ENCODE results near the gene LRRTM2. TPM values are rescaled to one million over a fixed set of nuclear protein-coding genes. Genes with fewer than 3 reads are reported as not detected.

The LRRTM2 gene
- total RNA-seq, 4 donors from 2014 or later: 0.05 to 0.49 (median 0.24) TPM

GRCh38 chr5:138914338-138914737, 39.2 kb upstream of the LRRTM2 start:
- no peak overlapping the region for H3K27ac ChIP-seq
- TF ChIP-seq POLR2A (IDR thresholded peaks at IDR 0.05): no peak
- TF ChIP-seq CTCF (IDR thresholded peaks at IDR 0.05 in 4 of 5, conservative IDR thresholded peaks at IDR 0.05 in 1 of 5): no peak
- in situ Hi-C loops (cut with MboI; ENCODE audit: low sequenced_read_pairs in 4 of 4): no loop called here

DNA sequence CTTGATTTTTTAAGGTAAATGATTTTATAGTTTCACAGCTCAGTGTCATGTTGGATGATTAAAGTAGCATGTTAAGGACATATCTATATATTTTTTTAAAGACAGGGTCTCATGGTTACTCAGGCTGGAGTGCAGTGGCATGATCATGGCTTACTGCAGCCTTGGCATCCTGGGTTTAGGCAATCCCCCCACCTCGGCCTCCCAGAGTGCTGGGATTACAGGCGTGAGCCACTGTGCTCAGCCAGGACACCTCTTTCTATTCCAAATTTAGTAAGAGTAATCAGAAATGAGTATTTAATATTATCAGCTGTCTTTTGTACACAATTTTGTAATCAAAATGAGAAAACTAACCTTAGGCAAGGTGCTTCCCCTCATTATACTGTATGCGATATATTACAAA, 38.6 kb upstream of the LRRTM2 start:
- intact Hi-C loops (cut with DNase I; ENCODE audit: low total_unique reads): no loop called here

More at GRCh38 chr5:138914338-138914737, 39.2 kb upstream of the LRRTM2 start:
- no peak for ATAC-seq
- Histone ChIP-seq H3K27me3 (no peaks in the 10 kb centered on the region), H3K9me3 (no peaks in the 10 kb centered on the region), H3K36me3 (no peaks in the 10 kb centered on the region), H3K4me3 (no peak overlapping the region), H3K4me1 (peaks cover 0 to 2% of the 10 kb centered on the region in 2 donors)
- intact Hi-C loops (cut with DNase I; ENCODE audit: low total_unique reads): no loop called here
- no peak for DNase-seq

DNA sequence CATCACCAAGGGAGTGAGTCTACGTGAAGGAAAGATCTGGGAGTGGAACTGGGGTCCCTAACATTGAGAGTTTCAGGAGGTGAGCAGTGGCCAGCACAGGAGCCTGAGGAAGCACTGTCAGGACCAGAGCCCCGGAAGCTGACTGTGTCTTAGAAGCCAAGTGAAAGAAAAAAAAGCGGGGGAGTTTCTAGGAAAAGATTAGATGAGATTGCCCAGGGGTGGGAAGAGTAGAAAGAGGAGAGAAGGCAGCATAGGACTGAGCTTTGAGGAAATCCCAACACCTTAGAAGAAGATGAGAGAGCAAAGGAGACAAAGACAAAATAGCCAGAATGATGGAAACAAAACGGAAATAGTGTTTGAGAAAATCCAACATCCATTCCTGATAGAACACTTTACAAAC, 37.0 kb upstream of the LRRTM2 start:
- no peak for TF ChIP-seq POLR2A (IDR thresholded peaks at IDR 0.05)
- TF ChIP-seq CTCF (IDR thresholded peaks at IDR 0.05 in 4 of 5, conservative IDR thresholded peaks at IDR 0.05 in 1 of 5): no peak
- Histone ChIP-seq H3K27me3 (no peaks in the 10 kb centered on the region), H3K9me3 (no peaks in the 10 kb centered on the region), H3K27ac (no peak overlapping the region), H3K36me3 (no peaks in the 10 kb centered on the region), H3K4me3 (no peak overlapping the region), H3K4me1 (peaks cover 0 to 2% of the 10 kb centered on the region in 2 donors)
- ATAC-seq: no peak
- intact Hi-C loops (cut with DNase I; ENCODE audit: low total_unique reads) (no loop called here), in situ Hi-C loops (cut with MboI; ENCODE audit: low sequenced_read_pairs in 4 of 4) (no loop called here)
- DNase-seq: no peak

More for the DNA sequence above, 38.6 kb upstream of the LRRTM2 start:
- in situ Hi-C loops (cut with MboI; ENCODE audit: low sequenced_read_pairs in 4 of 4): no loop called here
- no peaks in the 10 kb centered on the region for H3K27me3 ChIP-seq
- H3K27ac ChIP-seq: no peak overlapping the region
- H3K4me3 ChIP-seq: no peak overlapping the region
- ATAC-seq: no peak
- no peak for DNase-seq
- H3K36me3 ChIP-seq: no peaks in the 10 kb centered on the region
- peaks cover 0 to 2% of the 10 kb centered on the region in 2 donors for H3K4me1 ChIP-seq
- no peaks in the 10 kb centered on the region for H3K9me3 ChIP-seq
- TF ChIP-seq POLR2A (IDR thresholded peaks at IDR 0.05): no peak
- TF ChIP-seq CTCF (IDR thresholded peaks at IDR 0.05 in 4 of 5, conservative IDR thresholded peaks at IDR 0.05 in 1 of 5): no peak

- DNase-seq (no peak), ATAC-seq (no peak)
- TF ChIP-seq POLR2A (IDR thresholded peaks at IDR 0.05) (no peak), CTCF (IDR thresholded peaks at IDR 0.05 in 4 of 5, conservative IDR thresholded peaks at IDR 0.05 in 1 of 5) (no peak)
- H3K4me1 ChIP-seq: peaks cover 0 to 2% of the 10 kb centered on the region in 2 donors
- H3K27ac ChIP-seq: no peak overlapping the region
- H3K4me3 ChIP-seq: no peak overlapping the region
- H3K36me3 ChIP-seq: peaks cover 0 to 1% of the 10 kb centered on the region in 2 donors
- H3K27me3 ChIP-seq: no peaks in the 10 kb centered on the region
- intact Hi-C loops (cut with DNase I; ENCODE audit: low total_unique reads): no loop called here
- H3K9me3 ChIP-seq: no peaks in the 10 kb centered on the region
- in situ Hi-C loops (cut with MboI; ENCODE audit: low sequenced_read_pairs in 4 of 4): no loop called here
These were observed 36.3 kb upstream of the LRRTM2 start for GRCh38 chr5:138911441-138911840.

DNA sequence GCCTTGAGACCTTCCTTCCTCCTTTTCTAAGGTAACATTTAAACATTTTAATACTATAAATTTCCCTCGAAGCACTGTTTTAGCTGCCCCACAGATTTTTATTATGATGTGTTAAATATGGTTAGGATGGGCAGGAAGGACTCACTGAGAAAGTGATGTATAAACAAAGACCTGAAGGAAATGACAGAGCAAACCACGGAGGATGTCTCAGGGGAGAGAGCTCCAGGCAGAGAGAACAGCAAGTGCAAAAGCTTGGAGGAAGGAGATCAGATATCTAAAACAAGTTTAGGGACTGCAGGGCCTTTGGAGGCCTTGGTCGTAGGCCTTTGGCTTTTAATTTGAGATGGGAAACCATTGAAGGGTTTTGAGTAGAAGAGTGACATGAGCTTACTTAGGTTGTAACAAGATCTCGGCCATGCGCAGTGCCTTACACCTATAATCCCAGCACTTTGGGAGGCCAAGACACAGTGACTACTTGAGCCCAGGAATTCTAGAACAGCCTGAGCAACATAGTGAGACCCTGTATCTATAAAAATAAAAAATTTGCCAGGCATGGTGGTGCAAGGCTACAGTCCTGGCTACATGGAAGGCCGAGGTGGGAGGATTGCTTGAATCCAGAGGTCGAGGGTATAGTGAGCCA, 35.5 kb upstream of the LRRTM2 start:
- DNase-seq (no peak), ATAC-seq (no peak)
- in situ Hi-C loops (cut with MboI; ENCODE audit: low sequenced_read_pairs in 4 of 4): no loop called here
- H3K27ac ChIP-seq: no peak overlapping the region
- TF ChIP-seq POLR2A (IDR thresholded peaks at IDR 0.05) (no peak), CTCF (IDR thresholded peaks at IDR 0.05 in 4 of 5, conservative IDR thresholded peaks at IDR 0.05 in 1 of 5) (no peak)
- no peak overlapping the region for H3K4me3 ChIP-seq
- H3K4me1 ChIP-seq: peaks cover 0 to 2% of the 10 kb centered on the region in 2 donors
- peaks cover 0 to 9% of the 10 kb centered on the region in 2 donors for H3K36me3 ChIP-seq
- intact Hi-C loops (cut with DNase I; ENCODE audit: low total_unique reads): no loop called here
- no peaks in the 10 kb centered on the region for H3K9me3 ChIP-seq
- H3K27me3 ChIP-seq: no peaks in the 10 kb centered on the region

All from gastrocnemius medialis (tissue), 4 donors.